SH-SY5Y (cell line): Measurements from ENCODE around the gene CHCHD1.

Experiments used
- GATA2 ChIP-seq: IDR thresholded peaks from 2 replicates; pipeline ENCODE4 v1.6.1; 2011; ENCODE audit warnings: mild to moderate bottlenecking, low read depth, low read length
- GATA3 ChIP-seq: IDR thresholded peaks from 2 replicates; pipeline ENCODE4 v1.6.1; 2011; ENCODE audit warnings: low read depth, mild to moderate bottlenecking, low read length, moderate library complexity

CHCHD1 gene

GRCh38 chr10:73799899-73800559 lies 18.2 kb downstream of the CHCHD1 start:
- no peak for TF ChIP-seq GATA2
- no peak for TF ChIP-seq GATA3

GRCh38 chr10:73800560-73801252 lies 18.9 kb downstream of the CHCHD1 start:
- TF ChIP-seq GATA3, result no peak
- no peak for TF ChIP-seq GATA2

GRCh38 chr10:73801253-73801590 lies 19.4 kb downstream of the CHCHD1 start:
- TF ChIP-seq GATA2 (no peak), GATA3 (no peak)

- TF ChIP-seq GATA2 (no peak), GATA3 (no peak)
Measured at GRCh38 chr10:73802276-73802991, 20.6 kb downstream of the CHCHD1 start.

- no peak for TF ChIP-seq GATA3
- TF ChIP-seq GATA2, result no peak
Measured at GRCh38 chr10:73803680-73804286, 21.9 kb downstream of the CHCHD1 start.

- no peak for TF ChIP-seq GATA3
- no peak for TF ChIP-seq GATA2
Measured at GRCh38 chr10:73806176-73806950, 24.5 kb downstream of the CHCHD1 start.

GRCh38 chr10:73807471-73807870 lies 25.6 kb downstream of the CHCHD1 start:
- TF ChIP-seq GATA2 (no peak), GATA3 (no peak)

- TF ChIP-seq GATA2 (no peak), GATA3 (no peak)
Measured at GRCh38 chr10:73808021-73808815, 26.4 kb downstream of the CHCHD1 start.

- TF ChIP-seq GATA3, result no peak
- TF ChIP-seq GATA2, result no peak
Measured at GRCh38 chr10:73809061-73809818, 27.4 kb downstream of the CHCHD1 start.

- no peak for TF ChIP-seq GATA3
- no peak for TF ChIP-seq GATA2
Measured at GRCh38 chr10:73810358-73810734, 28.5 kb downstream of the CHCHD1 start.

GRCh38 chr10:73810735-73811465 lies 29.1 kb downstream of the CHCHD1 start:
- TF ChIP-seq GATA3 (no peak), GATA2 (no peak)

- TF ChIP-seq GATA2 (no peak), GATA3 (no peak)
Measured at GRCh38 chr10:73812657-73813056, 30.8 kb downstream of the CHCHD1 start.
